NT2/D1 (cell line): ENCODE measurements around the gene METRNL.

Source experiments
- DNase-seq: peaks from one replicate; pipeline ENCODE4 v3.0.0-alpha.2; 2011; ENCODE audit warnings: low read depth, low spot score
- H3K27me3 ChIP-seq: 2 replicates; pipeline ENCODE4 v1.6.0; 2011; ENCODE audit warnings: mild to moderate bottlenecking; ENCODE audit not compliant: insufficient read length, insufficient read depth
- H3K36me3 ChIP-seq: 2 replicates; pipeline ENCODE4 v1.6.1; 2011; ENCODE audit warnings: mild to moderate bottlenecking, low read length, mixed read lengths; ENCODE audit not compliant: insufficient read depth, insufficient read length
- H3K4me1 ChIP-seq: 2 replicates; pipeline ENCODE4 v1.5.1; 2011; ENCODE audit not compliant: insufficient read depth, insufficient read length
- H3K4me3 ChIP-seq: 2 replicates; pipeline ENCODE4 v1.5.1; 2011; ENCODE audit warnings: low read depth; ENCODE audit not compliant: insufficient read length
- H3K9ac ChIP-seq: 2 replicates; pipeline ENCODE4 v1.6.0; 2011; ENCODE audit warnings: low read depth; ENCODE audit not compliant: insufficient read length
- H3K9me3 ChIP-seq: 2 replicates; pipeline ENCODE4 v1.5.1; 2011; ENCODE audit warnings: mild to moderate bottlenecking, low read length; ENCODE audit not compliant: insufficient read depth
- SUZ12 ChIP-seq: IDR thresholded peaks from 2 replicates; pipeline ENCODE4 v1.6.1; 2011; ENCODE audit not compliant: insufficient read length, insufficient read depth; ENCODE audit errors: extremely low read depth
- YY1 ChIP-seq: IDR thresholded peaks from 2 replicates; pipeline ENCODE4 v1.6.1; 2011; ENCODE audit not compliant: insufficient read length, insufficient read depth
- ZNF274 ChIP-seq: IDR thresholded peaks from 2 replicates; pipeline ENCODE4 v1.6.1; 2011; ENCODE audit warnings: mild to moderate bottlenecking, low read depth, low read length

The METRNL gene

DNA sequence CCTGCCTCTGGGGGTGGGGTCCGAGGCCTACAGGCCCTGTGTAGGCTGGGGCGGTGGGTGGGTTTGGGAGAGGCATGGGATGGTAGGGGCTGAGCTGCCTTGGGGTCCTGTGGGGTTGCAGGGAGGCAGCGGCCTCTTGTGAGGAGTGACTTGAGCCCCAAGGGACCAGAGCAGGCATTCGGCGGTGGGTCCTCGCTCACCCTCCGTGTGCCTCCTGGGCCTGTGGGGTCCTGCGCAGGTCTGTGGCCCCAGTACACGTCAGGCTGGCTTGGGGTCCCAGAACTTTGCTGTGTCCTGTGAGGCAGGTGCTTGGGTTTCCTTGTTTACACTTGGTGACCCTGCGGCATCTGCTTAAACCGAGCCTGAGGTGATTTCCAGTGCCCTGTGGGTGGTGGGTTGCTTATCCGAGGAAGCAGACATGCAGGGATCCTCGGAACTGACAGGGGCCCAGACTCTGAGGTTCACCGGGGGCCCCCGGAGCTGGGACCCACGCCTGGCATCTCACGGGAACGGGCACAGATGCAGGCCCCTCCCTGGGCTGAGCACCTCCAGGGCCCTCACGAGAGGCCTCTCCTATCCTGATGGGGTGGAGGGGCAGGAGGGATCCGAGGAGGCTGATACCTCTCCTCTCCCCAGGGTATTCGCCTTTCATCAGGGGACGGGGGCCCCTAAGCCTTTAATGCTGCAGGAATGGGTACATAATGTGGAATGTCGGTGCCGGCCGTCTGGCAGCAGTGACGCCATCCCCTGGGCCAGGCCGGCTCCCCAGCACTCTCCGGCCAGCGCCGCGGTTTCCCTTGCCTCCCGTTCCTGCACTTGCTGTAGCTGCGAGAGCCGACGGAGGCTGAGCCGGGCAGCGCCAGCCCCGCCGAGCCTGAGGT, 7.7 kb downstream of the METRNL start:
- no peak overlapping the region for H3K4me3 ChIP-seq
- H3K4me1 ChIP-seq, result peaks cover 28% of the 10 kb centered on the region
- H3K27me3 ChIP-seq, result peaks cover 2% of the 10 kb centered on the region
- no peak for DNase-seq
- no peak overlapping the region for H3K9ac ChIP-seq
- H3K9me3 ChIP-seq, result no peaks in the 10 kb centered on the region
- H3K36me3 ChIP-seq, result peaks cover 73% of the 10 kb centered on the region
- TF ChIP-seq ZNF274, result no peak

DNA sequence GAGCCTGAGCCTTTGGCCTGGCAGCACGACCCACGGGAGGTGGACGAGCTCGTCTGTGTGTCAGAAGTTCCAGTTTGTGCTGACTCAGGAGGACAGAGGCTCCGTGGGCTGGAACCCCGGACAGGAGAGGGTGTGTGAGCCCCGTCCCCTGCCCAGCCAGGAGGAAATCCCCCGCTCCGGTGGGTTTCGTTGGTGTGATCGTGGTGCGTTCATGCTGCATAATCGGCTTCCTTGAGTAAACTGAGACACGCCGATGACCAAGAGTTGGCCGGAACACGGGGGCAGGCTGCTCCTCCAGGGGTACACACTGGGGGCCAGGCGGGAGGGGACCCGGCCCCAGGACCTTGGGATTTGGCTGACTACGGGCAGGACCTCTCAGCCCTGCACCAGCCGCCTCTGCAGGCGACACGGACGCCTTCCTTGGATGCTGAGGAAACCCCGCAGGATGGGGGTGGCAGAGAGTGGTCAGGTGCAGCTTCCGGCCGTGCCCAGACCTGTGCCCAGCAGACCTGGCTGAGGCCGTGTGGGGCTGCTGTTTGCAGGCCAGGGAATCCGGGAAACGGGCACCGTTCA, 8.5 kb downstream of the METRNL start:
- DNase-seq, result no peak
- no peak overlapping the region for H3K9ac ChIP-seq
- TF ChIP-seq ZNF274 (no peak), YY1 (no peak), SUZ12 (no peak)
- no peaks in the 10 kb centered on the region for H3K27me3 ChIP-seq
- H3K4me3 ChIP-seq, result no peak overlapping the region
- no peaks in the 10 kb centered on the region for H3K9me3 ChIP-seq
- peaks cover 28% of the 10 kb centered on the region for H3K4me1 ChIP-seq
- peaks cover 74% of the 10 kb centered on the region for H3K36me3 ChIP-seq

DNA sequence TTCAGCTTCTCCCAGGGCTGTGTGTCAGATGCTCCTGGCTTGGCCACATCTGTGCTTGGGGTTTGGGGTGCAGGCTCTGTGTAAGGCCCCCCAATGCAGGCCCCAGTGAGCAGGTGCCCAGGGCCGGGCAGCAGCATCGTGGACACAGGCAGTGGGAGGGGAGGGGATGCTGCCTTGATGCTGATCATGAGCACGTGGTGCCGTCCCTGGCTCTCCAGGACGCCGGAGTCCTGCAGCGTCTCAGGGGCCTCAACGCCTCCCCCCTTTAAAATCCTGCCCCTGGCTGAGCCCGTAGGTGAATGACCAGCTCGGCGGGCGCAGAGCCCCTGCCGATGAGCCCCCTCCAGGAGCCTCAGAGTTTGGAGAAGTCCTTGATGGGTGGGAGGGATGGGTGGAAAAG, 9.0 kb downstream of the METRNL start:
- Histone ChIP-seq H3K4me1 (peaks cover 22% of the 10 kb centered on the region), H3K9ac (no peak overlapping the region), H3K9me3 (no peaks in the 10 kb centered on the region), H3K4me3 (no peak overlapping the region), H3K27me3 (no peaks in the 10 kb centered on the region), H3K36me3 (peaks cover 78% of the 10 kb centered on the region)
- TF ChIP-seq YY1, result no peak
- TF ChIP-seq ZNF274, result no peak
- TF ChIP-seq SUZ12, result no peak
- no peak for DNase-seq

DNA sequence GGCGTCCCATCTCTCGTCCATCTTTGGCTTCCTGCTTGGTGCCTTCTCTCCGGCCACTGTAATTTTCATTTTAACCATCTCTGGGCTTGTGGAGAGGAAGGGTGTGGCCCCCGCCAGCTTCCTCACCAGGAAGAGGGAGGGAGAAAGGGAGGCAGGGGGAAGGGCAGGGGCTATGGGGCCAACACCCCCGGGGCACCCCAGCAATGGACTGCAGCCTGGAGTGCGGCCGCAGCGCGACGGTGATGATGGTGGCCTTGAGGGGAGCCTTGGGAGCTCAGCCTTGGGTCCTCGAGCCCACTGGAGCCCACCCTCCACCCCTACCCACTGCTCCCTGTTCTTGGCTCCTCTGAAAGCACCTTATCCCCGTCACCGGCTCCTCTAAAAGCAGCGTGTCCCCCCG, 9.5 kb downstream of the METRNL start:
- H3K9me3 ChIP-seq, result no peaks in the 10 kb centered on the region
- no peaks in the 10 kb centered on the region for H3K27me3 ChIP-seq
- peaks cover 83% of the 10 kb centered on the region for H3K36me3 ChIP-seq
- DNase-seq, result no peak
- TF ChIP-seq YY1, result no peak
- TF ChIP-seq ZNF274, result no peak
- TF ChIP-seq SUZ12, result no peak
- H3K9ac ChIP-seq, result no peak overlapping the region
- H3K4me3 ChIP-seq, result no peak overlapping the region
- H3K4me1 ChIP-seq, result peaks cover 19% of the 10 kb centered on the region

DNA sequence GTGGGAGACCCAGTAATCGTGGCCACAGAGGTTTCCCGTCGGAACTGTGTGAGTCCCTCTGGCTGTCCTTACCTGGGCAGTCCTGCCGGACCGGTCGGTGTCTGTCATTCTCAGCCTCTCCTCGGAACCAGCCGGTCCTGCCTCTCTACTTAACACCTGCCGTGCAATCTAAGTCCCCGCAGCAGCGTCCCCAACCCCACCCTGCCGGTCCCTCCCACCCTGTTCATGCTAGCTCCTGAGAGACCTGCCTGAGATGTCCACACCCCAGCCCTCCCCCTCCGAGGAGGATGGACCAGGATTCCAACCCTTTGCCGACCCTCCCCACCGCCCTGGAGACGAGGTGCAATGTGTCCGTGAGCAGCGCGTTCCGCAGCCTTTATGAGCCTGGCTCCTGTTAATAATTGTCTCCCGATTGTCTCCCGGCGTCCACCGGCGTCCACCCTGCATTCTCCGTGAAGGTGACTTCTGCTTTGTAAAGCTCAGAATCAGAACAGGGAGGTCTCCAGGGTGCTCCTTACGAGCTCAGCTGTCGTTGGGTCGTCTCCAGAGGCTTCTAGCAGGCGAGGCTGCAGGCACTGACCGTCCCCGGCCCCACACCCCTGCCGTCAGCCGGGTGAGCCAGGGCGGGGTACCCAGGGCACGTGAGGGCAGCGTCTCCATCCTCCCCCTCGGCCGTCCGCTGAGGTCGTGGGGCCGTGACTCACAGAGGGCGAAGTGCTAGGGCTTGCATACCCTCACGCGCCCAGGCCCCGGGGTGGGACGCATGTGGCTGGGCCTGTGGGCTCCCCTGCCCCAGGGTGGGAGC, 10.1 kb downstream of the METRNL start:
- Histone ChIP-seq H3K4me3 (no peak overlapping the region), H3K9me3 (no peaks in the 10 kb centered on the region), H3K36me3 (peaks cover 85% of the 10 kb centered on the region), H3K4me1 (peaks cover 16% of the 10 kb centered on the region), H3K27me3 (no peaks in the 10 kb centered on the region), H3K9ac (no peak overlapping the region)
- no peak for TF ChIP-seq SUZ12
- TF ChIP-seq YY1, result no peak
- no peak for TF ChIP-seq ZNF274
- DNase-seq, result no peak

DNA sequence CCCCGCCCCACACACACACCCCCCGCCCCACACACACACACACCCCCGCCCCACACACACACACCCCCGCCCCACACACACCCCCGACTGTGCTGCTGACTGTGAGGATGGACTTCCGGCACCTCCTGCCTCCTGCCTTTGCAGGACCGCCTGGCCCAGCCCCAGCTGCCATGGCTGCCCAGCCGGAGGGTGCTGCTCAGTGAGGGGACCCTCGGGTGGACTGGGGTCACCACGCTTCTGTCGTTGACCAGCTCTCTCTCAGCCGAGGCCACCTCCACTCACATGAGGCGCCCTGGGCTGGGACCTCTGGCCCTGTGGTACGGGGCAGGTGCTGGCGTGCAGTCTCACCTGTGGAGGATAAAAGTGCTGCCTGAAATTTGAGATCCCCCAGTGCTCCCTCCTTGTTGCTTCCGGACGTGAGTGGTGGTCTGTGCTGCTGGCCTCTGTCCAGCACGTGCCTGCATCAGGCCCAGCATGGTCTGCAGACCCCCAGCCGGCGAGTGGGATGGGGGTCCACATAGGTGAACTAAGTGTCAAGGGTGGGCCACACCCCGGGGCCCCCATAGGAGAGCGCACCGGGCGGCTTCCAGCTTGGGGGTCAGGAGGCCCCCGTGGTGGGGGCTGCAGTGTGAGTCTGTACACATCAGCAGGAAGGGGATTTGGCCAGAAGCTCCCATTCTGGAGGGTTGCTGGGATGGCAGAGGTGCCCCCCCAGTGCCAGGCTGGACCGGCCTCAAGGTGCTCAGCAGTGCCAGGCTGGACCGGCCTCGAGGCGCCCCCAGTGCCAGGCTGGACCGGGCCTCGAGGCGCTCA, 11.2 kb downstream of the METRNL start:
- Histone ChIP-seq H3K4me3 (no peak overlapping the region), H3K9me3 (no peaks in the 10 kb centered on the region), H3K4me1 (peaks cover 16% of the 10 kb centered on the region), H3K27me3 (no peaks in the 10 kb centered on the region), H3K9ac (no peak overlapping the region), H3K36me3 (peaks cover 85% of the 10 kb centered on the region)
- TF ChIP-seq ZNF274 (no peak), SUZ12 (no peak), YY1 (no peak)
- no peak for DNase-seq
